Activated T-cell treated with anti-CD3 and anti-CD28 coated beads, Interleukin-2, amount 50 U/mL, for 4 hours (primary cell): ENCODE measurements around the gene DMWD. TPM values are rescaled to one million over a fixed set of nuclear protein-coding genes. Genes with fewer than 3 reads are reported as not detected.
"Not testable (repeated sequence)": the region's sequence is repeated elsewhere in the genome, so short reads cannot be mapped to it uniquely, and the experiment has no call there.

ENCODE experiments used
- ATAC-seq, 2 donors: fragments of 200-7000 bp; cut with Tn5 transposase; one replicate each; pipeline ENCODE4 v1.10.0; 2021
- DNase-seq: peaks from one replicate; pipeline ENCODE4 v3.0.0-alpha.2; 2020
- H3K27me3 Mint-ChIP-seq: one replicate; pipeline ENCODE4 v1.8.0; 2021; ENCODE audit warnings: low read depth, mixed read lengths
- H3K36me3 Mint-ChIP-seq: one replicate; pipeline ENCODE4 v1.8.0; 2022; ENCODE audit warnings: mixed read lengths; ENCODE audit not compliant: insufficient read depth
- H3K4me1 Mint-ChIP-seq: one replicate; pipeline ENCODE4 v1.8.0; 2021; ENCODE audit warnings: low read depth, mixed read lengths
- H3K4me3 Mint-ChIP-seq: one replicate; pipeline ENCODE4 v1.8.0; 2021; ENCODE audit warnings: mild to moderate bottlenecking, moderate library complexity, mixed read lengths
- H3K9me3 Mint-ChIP-seq: one replicate; pipeline ENCODE4 v1.8.0; 2021; ENCODE audit warnings: mixed read lengths
- total RNA-seq, 3 donors: library from RNA; stranded (reverse); gene quantifications; one replicate each; pipeline ENCODE4 v1.2.1, GENCODE V29; 2021

The DMWD gene
- total RNA-seq, 3 donors from 2014 or later = 53.3 to 60.5 (median 54.2) TPM

- no peak for ATAC-seq
- H3K4me3 Mint-ChIP-seq = peak overlapping the region; percentile 41
Observed at GRCh38 chr19:45765702-45766295, 26.8 kb downstream of the DMWD start.

GRCh38 chr19:45764945-45765701, 27.5 kb downstream of the DMWD start:
- Mint-ChIP-seq H3K9me3 (no peaks in the 10 kb centered on the region), H3K4me1 (peaks cover 6% of the 10 kb centered on the region), H3K36me3 (no peaks in the 10 kb centered on the region), H3K27me3 (peaks cover 17% of the 10 kb centered on the region), H3K4me3 (no peak overlapping the region)
- ATAC-seq (no peak), DNase-seq (no peak)

More at GRCh38 chr19:45765702-45766295, 26.8 kb downstream of the DMWD start:
- Mint-ChIP-seq H3K9me3 (no peaks in the 10 kb centered on the region), H3K27me3 (peaks cover 14% of the 10 kb centered on the region), H3K36me3 (no peaks in the 10 kb centered on the region), H3K4me1 (peaks cover 8% of the 10 kb centered on the region)
- no peak for DNase-seq

GRCh38 chr19:45764475-45764874, 28.2 kb downstream of the DMWD start:
- Mint-ChIP-seq H3K9me3 (no peaks in the 10 kb centered on the region), H3K36me3 (no peaks in the 10 kb centered on the region), H3K4me1 (peaks cover 2% of the 10 kb centered on the region), H3K27me3 (peaks cover 17% of the 10 kb centered on the region), H3K4me3 (no peak overlapping the region)
- ATAC-seq (no peak), DNase-seq (no peak)

- Mint-ChIP-seq H3K4me1 (no peaks in the 10 kb centered on the region), H3K27me3 (peaks cover 17% of the 10 kb centered on the region), H3K4me3 (no peak overlapping the region), H3K36me3 (no peaks in the 10 kb centered on the region), H3K9me3 (no peaks in the 10 kb centered on the region)
- ATAC-seq (no peak), DNase-seq (no peak)
Observed at GRCh38 chr19:45763691-45764294, 28.9 kb downstream of the DMWD start.

GRCh38 chr19:45762870-45763631, 29.6 kb downstream of the DMWD start:
- no peak for ATAC-seq
- no peak for DNase-seq
- Mint-ChIP-seq H3K4me3 (no peak overlapping the region), H3K36me3 (no peaks in the 10 kb centered on the region), H3K27me3 (peaks cover 17% of the 10 kb centered on the region), H3K4me1 (no peaks in the 10 kb centered on the region), H3K9me3 (no peaks in the 10 kb centered on the region)

GRCh38 chr19:45761714-45762113, 30.9 kb downstream of the DMWD start:
- H3K4me1 Mint-ChIP-seq = no peaks in the 10 kb centered on the region
- H3K9me3 Mint-ChIP-seq = no peaks in the 10 kb centered on the region
- H3K36me3 Mint-ChIP-seq = no peaks in the 10 kb centered on the region
- no peak for DNase-seq
- ATAC-seq = no peak
- H3K4me3 Mint-ChIP-seq = no peak overlapping the region
- peaks cover 17% of the 10 kb centered on the region for H3K27me3 Mint-ChIP-seq

- ATAC-seq = no peak
- H3K4me3 Mint-ChIP-seq = no peak overlapping the region
Observed at GRCh38 chr19:45758921-45759320, 33.7 kb downstream of the DMWD start.

GRCh38 chr19:45757695-45758094, 35.0 kb downstream of the DMWD start:
- H3K27me3 Mint-ChIP-seq = peaks cover 2% of the 10 kb centered on the region
- ATAC-seq (no peak), DNase-seq (no peak)
- no peaks in the 10 kb centered on the region for H3K4me1 Mint-ChIP-seq
- H3K36me3 Mint-ChIP-seq = no peaks in the 10 kb centered on the region
- no peaks in the 10 kb centered on the region for H3K9me3 Mint-ChIP-seq
- H3K4me3 Mint-ChIP-seq = no peak overlapping the region

More at GRCh38 chr19:45758921-45759320, 33.7 kb downstream of the DMWD start:
- no peaks in the 10 kb centered on the region for H3K36me3 Mint-ChIP-seq
- no peaks in the 10 kb centered on the region for H3K9me3 Mint-ChIP-seq
- H3K27me3 Mint-ChIP-seq = peaks cover 2% of the 10 kb centered on the region
- H3K4me1 Mint-ChIP-seq = no peaks in the 10 kb centered on the region
- DNase-seq = no peak

GRCh38 chr19:45754323-45754722, 38.3 kb downstream of the DMWD start:
- H3K4me3 Mint-ChIP-seq = no peak overlapping the region

GRCh38 chr19:45753548-45753947, 39.1 kb downstream of the DMWD start:
- Mint-ChIP-seq H3K36me3 (no peaks in the 10 kb centered on the region), H3K4me3 (no peak overlapping the region), H3K4me1 (no peaks in the 10 kb centered on the region), H3K9me3 (no peaks in the 10 kb centered on the region), H3K27me3 (no peaks in the 10 kb centered on the region)
- ATAC-seq = no peak
- no peak for DNase-seq

More at GRCh38 chr19:45754323-45754722, 38.3 kb downstream of the DMWD start:
- no peaks in the 10 kb centered on the region for H3K9me3 Mint-ChIP-seq
- no peaks in the 10 kb centered on the region for H3K4me1 Mint-ChIP-seq
- no peak for DNase-seq
- no peak for ATAC-seq
- H3K36me3 Mint-ChIP-seq = no peaks in the 10 kb centered on the region
- H3K27me3 Mint-ChIP-seq = no peaks in the 10 kb centered on the region

GRCh38 chr19:45752639-45753038, 40.0 kb downstream of the DMWD start:
- no peaks in the 10 kb centered on the region for H3K4me1 Mint-ChIP-seq
- no peaks in the 10 kb centered on the region for H3K27me3 Mint-ChIP-seq
- H3K36me3 Mint-ChIP-seq = no peaks in the 10 kb centered on the region
- no peak overlapping the region for H3K4me3 Mint-ChIP-seq
- no peaks in the 10 kb centered on the region for H3K9me3 Mint-ChIP-seq
- ATAC-seq (no peak), DNase-seq (no peak)

GRCh38 chr19:45751483-45751882, 41.2 kb downstream of the DMWD start:
- ATAC-seq, H3K4me3 Mint-ChIP-seq, H3K27me3 Mint-ChIP-seq, H3K9me3 Mint-ChIP-seq, DNase-seq, H3K4me1 Mint-ChIP-seq, H3K36me3 Mint-ChIP-seq: not testable (repeated sequence)

GRCh38 chr19:45747513-45747912, 45.1 kb downstream of the DMWD start:
- DNase-seq (no peak), ATAC-seq (no peak)
- no peak overlapping the region for H3K4me3 Mint-ChIP-seq
- no peaks in the 10 kb centered on the region for H3K4me1 Mint-ChIP-seq
- no peaks in the 10 kb centered on the region for H3K36me3 Mint-ChIP-seq
- peaks cover 10% of the 10 kb centered on the region for H3K27me3 Mint-ChIP-seq
- H3K9me3 Mint-ChIP-seq = no peaks in the 10 kb centered on the region

- Mint-ChIP-seq H3K9me3 (no peaks in the 10 kb centered on the region), H3K4me3 (no peak overlapping the region), H3K4me1 (no peaks in the 10 kb centered on the region)
Observed at GRCh38 chr19:45746866-45747265, 45.8 kb downstream of the DMWD start.

More at GRCh38 chr19:45746866-45747265, 45.8 kb downstream of the DMWD start:
- peaks cover 13% of the 10 kb centered on the region for H3K27me3 Mint-ChIP-seq
- no peak for ATAC-seq
- DNase-seq = no peak
- H3K36me3 Mint-ChIP-seq = no peaks in the 10 kb centered on the region
